ENCODE data around the gene SAMD7.
A peak's percentile ranks its signal among the peaks of the same experiment; 100 is the strongest.

SAMD7 gene

GRCh38 chr3:169911272-169911671 is at the start of gene SAMD7:
Gene SAMD7 (plus strand): TSS chr3:169911572. CDS start chr3:169919499, 7,927 bp downstream.
- DNase-seq (ENCODE audit: low read depth in 2 of 2), result no peak

GRCh38 chr3:169861871-169862270 is 49.5 kb upstream of the SAMD7 start:
- no peak for DNase-seq (ENCODE audit: low read depth in 2 of 2)

GRCh38 chr3:169863458-169863899 is 47.9 kb upstream of the SAMD7 start:
- DNase-seq (ENCODE audit: low read depth in 2 of 2), result peak; percentile 34 to 70

- DNase-seq (ENCODE audit: low read depth in 2 of 2), result no peak
Observed at GRCh38 chr3:169864270-169864669, 47.1 kb upstream of the SAMD7 start.

GRCh38 chr3:169865176-169865767 is 46.1 kb upstream of the SAMD7 start:
- no peak for DNase-seq (ENCODE audit: low read depth in 2 of 2)

- DNase-seq (ENCODE audit: low read depth in 2 of 2), result no peak
Observed at GRCh38 chr3:169867584-169868210, 43.7 kb upstream of the SAMD7 start.

GRCh38 chr3:169868369-169868768 is 43.0 kb upstream of the SAMD7 start:
- no peak for DNase-seq (ENCODE audit: low read depth in 2 of 2)

- DNase-seq (ENCODE audit: low read depth in 2 of 2), result no peak
Observed at GRCh38 chr3:169869484-169870220, 41.7 kb upstream of the SAMD7 start, which contains the start of gene LRRC31. Gene LRRC31 (minus strand): TSS chr3:169869935. CDS start chr3:169869807, 128 bp downstream.

GRCh38 chr3:169871129-169871886 is 40.1 kb upstream of the SAMD7 start:
- no peak for DNase-seq (ENCODE audit: low read depth in 2 of 2)

- no peak for DNase-seq (ENCODE audit: low read depth in 2 of 2)
Observed at GRCh38 chr3:169879013-169879557, 32.3 kb upstream of the SAMD7 start.

GRCh38 chr3:169879845-169880575 is 31.4 kb upstream of the SAMD7 start:
- no peak for DNase-seq (ENCODE audit: low read depth in 2 of 2)

- DNase-seq (ENCODE audit: low read depth in 2 of 2), result no peak
Observed at GRCh38 chr3:169880576-169881250, 30.7 kb upstream of the SAMD7 start.

- no peak for DNase-seq (ENCODE audit: low read depth in 2 of 2)
Observed at GRCh38 chr3:169886671-169887070, 24.7 kb upstream of the SAMD7 start.

- no peak for DNase-seq (ENCODE audit: low read depth in 2 of 2)
Observed at GRCh38 chr3:169891886-169892285, 19.5 kb upstream of the SAMD7 start.

- DNase-seq (ENCODE audit: low read depth in 2 of 2), result no peak
Observed at GRCh38 chr3:169894110-169894509, 17.3 kb upstream of the SAMD7 start.

- DNase-seq (ENCODE audit: low read depth in 2 of 2), result no peak
Observed at GRCh38 chr3:169895072-169895471, 16.3 kb upstream of the SAMD7 start.

- no peak for DNase-seq (ENCODE audit: low read depth in 2 of 2)
Observed at GRCh38 chr3:169897284-169897683, 14.1 kb upstream of the SAMD7 start.

GRCh38 chr3:169901453-169901852 is 9.9 kb upstream of the SAMD7 start:
- DNase-seq (ENCODE audit: low read depth in 2 of 2), result no peak

- DNase-seq (ENCODE audit: low read depth in 2 of 2), result no peak
Observed at GRCh38 chr3:169905404-169905803, 6.0 kb upstream of the SAMD7 start.

- no peak for DNase-seq (ENCODE audit: low read depth in 2 of 2)
Observed at GRCh38 chr3:169907476-169907875, 3.9 kb upstream of the SAMD7 start.

- DNase-seq (ENCODE audit: low read depth in 2 of 2), result no peak
Observed at GRCh38 chr3:169907944-169908343, 3.4 kb upstream of the SAMD7 start.
